GM08714 (cell line): Measurements from ENCODE around the gene STX8.

Experiments
- H3K4me3 ChIP-seq: fragments of 200-500 bp; sonication (Bioruptor generic); 2 replicates; pipeline ENCODE4 v1.5.1; 2014; ENCODE audit warnings: mild to moderate bottlenecking, low read length, inconsistent platforms
- ZNF274 ChIP-seq: IDR thresholded peaks from 2 replicates; pipeline ENCODE4 v1.6.1; 2012; ENCODE audit warnings: mild to moderate bottlenecking, low read depth, low read length

Gene STX8

DNA sequence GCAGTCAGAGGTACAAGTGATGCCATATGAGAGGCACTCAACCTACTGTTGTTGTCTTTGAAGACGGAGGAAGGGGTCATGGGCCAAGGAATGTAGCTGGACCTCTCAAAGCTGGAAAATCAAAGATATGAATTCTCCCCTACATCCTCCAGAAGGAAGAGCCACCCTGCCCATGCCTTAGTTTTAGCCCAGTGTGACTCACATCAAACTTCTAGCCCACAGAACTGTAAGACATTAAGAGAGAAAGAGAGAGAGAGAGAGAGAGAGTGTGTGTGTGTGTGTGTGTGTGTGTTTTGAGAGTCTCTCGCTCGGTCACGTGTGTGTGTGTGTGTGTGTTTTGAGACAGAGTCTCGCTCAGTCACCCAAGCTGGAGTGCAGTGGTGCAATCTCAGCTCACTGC lies 87.1 kb downstream of the STX8 start:
- TF ChIP-seq ZNF274 = no peak
- no peak overlapping the region for H3K4me3 ChIP-seq

DNA sequence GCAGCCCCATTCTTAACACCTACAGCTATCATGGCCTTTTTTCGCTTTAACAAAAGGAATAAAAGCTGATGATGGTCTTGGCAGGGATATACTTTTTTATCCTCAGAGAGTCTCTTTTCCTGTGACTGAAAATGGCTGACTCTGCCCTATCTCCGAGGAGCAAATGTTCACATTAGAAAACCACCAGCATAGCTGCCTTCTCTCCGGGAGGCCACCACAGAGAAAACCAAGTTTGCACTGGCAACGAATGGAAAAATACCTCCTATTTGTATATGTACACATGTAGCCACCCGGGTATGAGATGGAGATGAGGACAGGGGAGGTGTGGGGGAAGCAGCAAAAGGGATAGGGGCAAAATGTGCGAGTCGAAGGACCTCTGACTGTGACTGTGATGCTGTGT lies 88.2 kb downstream of the STX8 start:
- no peak overlapping the region for H3K4me3 ChIP-seq
- TF ChIP-seq ZNF274 = no peak

DNA sequence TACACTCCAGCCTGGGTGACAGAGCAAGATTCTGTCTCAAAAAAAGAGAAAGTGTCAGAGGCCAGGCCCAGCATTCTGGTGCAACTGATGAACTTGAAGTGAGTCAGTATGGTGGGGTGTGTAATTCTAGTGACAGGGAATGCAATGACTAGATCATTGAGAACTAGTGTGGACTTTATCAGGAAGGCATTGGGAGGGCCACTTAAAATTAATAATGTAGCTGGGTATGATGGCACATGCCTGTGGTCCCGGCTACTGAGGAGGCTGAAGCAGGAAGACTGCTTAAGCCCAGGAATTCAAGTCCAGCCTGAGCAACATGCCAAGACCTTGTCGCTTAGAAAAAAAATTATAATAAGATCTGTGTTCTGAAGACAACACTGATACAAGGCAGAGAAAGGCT lies 90.8 kb downstream of the STX8 start:
- TF ChIP-seq ZNF274 = no peak
- H3K4me3 ChIP-seq = no peak overlapping the region

DNA sequence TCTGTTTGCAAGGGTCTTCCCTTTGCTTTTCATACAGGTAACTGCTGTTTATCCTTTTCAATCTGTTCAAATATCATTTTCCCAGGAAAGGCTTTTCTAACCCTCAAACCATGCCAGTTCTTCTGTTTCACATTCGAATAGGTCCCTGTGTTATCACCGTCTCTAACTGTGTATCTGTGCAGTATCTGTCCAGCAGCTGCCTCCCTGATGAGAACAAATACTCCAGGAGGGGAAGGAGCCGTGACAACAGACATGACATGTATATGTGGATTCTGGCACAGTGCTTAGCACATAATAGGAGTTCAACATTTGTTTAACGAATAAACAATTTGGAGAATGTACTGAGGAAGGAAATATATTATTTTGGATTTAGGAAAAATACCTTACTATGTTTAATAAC lies 95.7 kb downstream of the STX8 start:
- TF ChIP-seq ZNF274 = no peak
- no peak overlapping the region for H3K4me3 ChIP-seq

DNA sequence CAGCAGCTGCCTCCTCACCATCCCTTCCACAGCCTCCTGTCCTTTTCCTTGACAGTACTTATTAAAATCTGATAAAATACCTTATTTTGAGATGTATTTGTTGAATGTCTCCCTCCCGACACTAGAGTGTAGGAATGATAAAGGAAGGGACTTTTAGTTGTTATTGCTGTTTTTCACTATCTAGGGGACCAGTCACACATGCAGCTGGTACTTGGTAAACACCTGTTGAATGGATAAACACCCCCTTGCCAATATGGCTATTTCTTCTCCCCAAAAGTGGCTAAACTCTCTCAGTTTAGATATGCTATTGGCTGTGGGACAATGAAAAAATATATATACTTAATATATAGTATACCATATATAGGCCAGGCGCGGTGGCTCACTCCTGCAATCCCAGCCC lies 96.7 kb downstream of the STX8 start:
- no peak for TF ChIP-seq ZNF274
- H3K4me3 ChIP-seq = no peak overlapping the region

DNA sequence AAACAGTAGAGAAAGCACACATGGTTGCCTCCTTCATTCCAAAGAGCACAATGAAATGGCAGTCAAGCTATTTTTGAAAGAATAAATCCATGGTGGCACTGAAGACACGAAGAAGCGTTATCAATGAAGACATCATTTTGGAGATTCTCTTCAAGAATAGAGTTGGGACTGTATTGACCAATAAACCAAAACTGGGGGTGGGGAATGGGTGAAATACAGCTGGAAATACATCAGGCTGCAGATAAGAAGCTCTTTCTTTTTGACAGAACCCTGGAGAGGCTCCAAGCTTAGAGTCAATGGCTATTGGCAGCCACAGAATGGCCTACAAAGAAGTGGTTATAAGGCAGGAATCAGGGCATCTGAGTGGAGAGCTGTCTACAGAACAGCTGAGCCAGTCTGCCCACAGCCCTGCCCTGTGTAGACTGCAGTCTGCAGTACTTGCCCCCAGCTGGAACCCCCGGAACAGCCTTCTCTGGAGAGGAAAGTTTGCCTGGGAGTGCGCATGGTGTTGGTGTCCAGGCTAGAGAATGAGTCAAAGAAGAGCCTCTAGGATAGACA lies 100.4 kb downstream of the STX8 start:
- H3K4me3 ChIP-seq = no peak overlapping the region
- no peak for TF ChIP-seq ZNF274

DNA sequence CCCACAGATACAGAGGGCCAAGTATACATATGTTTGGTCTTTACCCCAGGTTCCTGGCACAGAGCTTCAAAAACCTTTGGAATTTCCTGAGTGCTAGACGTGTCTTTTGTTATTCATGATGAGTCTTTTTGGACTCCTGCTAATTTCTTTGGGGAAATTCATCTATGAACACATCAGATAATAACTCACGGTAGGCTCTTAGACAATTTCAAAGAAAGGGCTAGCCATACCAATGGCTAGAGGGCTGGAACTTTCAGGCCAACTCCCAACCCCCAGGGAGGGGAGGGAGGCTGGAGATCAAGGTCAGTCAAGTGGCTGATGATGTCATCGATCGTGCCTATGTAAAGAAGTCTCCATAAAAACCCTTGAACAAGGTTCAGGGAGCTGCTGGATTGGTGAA lies 101.9 kb downstream of the STX8 start:
- TF ChIP-seq ZNF274 = no peak
- H3K4me3 ChIP-seq = no peak overlapping the region

DNA sequence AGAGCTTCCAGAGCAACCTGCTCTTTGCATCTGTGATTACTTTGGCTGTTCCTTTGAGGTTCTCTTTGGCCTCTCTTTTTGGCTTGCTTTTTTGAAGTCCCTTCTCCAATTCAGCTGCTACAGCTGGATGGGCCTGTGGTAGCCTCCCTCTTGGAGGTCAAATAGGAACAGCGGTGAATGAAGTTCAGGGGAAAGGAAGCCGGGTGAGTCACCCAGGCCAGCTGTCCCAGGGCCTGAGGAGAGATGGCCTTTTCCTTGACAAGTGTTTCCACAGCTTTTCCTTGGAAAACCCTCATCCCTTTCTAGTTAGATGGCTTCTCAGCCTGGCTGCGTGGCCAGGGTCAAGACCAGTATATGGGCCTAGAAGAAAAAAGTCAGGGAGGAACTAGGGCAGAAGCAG lies 103.1 kb downstream of the STX8 start:
- no peak overlapping the region for H3K4me3 ChIP-seq
- TF ChIP-seq ZNF274 = no peak

DNA sequence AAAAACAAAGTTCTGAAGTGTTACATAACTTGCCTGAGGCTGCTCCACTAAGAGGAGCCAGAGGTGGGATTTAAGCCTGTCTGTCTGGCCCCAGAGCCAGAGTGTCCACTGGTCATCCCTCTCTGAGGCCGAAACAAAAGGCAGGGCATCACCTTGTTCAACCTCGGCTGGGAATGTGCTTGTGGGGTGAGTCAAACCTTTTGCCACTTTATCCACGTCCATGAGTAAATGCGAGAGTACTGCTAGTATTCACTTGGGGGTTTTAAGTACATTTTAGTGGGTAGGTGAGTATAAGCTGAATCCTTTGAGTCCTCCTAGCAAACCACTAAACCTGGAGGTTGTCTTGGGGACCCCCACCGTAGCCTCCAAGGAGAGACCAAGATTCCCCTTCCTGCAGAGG lies 103.5 kb downstream of the STX8 start:
- no peak for TF ChIP-seq ZNF274
- no peak overlapping the region for H3K4me3 ChIP-seq

DNA sequence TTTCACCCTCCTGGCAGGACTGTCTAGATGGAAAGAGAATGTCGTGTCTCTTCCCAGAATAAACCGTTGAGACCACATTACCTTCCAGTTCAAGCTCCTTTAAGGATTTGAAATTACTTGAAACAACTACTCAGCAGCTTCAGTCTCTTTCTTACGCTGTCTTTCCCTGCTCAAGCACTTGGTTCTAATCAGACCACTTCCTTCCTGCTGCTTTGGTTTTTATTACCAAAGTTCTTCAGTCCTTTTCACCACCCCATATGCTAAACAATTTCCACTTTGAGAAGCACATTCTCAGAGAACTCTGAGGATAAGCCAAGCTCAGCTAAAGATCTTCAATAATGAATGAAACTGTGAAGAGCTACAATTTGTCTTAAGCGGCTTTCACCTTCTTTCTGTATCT lies 105.4 kb downstream of the STX8 start:
- TF ChIP-seq ZNF274 = no peak
- no peak overlapping the region for H3K4me3 ChIP-seq

DNA sequence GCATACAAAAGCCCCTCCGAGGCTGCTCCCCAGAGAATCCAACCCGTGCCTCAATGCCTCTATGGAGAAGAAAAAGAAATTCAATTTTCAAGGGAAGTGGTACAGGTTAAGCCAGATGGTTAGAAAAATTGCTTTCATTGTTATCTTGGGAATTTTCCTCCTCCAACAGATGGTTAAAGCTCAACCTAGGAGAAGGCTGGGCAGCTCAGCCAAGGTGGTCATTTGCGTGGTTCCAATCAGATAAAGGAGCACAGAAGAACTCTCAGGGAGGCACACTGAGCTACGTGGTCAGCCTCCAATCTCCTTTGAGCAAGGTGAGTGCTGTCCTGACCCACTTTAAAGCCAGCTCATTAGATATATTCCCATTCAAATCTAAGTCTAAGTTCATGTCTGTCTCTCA lies 106.7 kb downstream of the STX8 start:
- H3K4me3 ChIP-seq = no peak overlapping the region

DNA sequence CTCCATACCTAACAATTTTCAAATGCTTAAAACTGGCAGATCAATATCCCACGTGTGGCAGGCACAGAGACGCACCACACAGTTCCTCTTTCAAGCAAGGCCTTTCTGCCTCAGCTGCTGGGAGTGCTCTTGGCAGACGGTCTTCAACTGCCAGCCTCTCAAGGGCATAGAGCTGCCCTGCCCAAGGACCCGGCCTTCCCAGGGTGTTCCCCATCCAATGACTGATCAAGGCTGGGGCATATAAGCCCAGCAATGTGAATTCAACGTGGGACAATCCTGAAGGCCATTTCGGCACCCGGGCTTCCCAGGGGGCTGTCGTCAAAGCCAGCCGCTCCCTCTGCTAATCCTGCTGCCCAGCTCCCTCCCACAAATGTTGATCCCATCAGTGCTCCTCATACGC lies 107.1 kb downstream of the STX8 start:
- H3K4me3 ChIP-seq = no peak overlapping the region
- no peak for TF ChIP-seq ZNF274

More for the DNA sequence above, 106.7 kb downstream of the STX8 start:
- TF ChIP-seq ZNF274 = no peak

DNA sequence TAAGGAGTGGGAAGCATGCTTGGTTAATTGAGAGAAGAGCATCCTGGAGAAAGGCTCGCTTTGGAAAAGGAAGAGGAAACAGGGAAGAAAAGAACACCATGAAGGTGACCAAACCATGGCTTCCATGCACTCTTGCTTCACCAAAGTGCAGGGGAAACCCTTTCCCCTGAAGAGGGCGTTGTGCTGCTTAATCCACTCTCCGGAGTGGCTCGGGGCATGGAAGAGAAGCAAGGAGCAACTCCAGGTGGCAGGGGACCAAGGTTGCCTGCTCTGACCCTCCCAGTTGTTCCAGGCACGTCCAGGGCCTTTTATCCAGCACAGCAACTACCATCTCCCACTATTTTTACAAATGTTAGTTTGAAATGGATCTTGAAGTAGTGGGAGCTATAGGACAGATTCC lies 108.1 kb downstream of the STX8 start:
- no peak overlapping the region for H3K4me3 ChIP-seq
- TF ChIP-seq ZNF274 = no peak

DNA sequence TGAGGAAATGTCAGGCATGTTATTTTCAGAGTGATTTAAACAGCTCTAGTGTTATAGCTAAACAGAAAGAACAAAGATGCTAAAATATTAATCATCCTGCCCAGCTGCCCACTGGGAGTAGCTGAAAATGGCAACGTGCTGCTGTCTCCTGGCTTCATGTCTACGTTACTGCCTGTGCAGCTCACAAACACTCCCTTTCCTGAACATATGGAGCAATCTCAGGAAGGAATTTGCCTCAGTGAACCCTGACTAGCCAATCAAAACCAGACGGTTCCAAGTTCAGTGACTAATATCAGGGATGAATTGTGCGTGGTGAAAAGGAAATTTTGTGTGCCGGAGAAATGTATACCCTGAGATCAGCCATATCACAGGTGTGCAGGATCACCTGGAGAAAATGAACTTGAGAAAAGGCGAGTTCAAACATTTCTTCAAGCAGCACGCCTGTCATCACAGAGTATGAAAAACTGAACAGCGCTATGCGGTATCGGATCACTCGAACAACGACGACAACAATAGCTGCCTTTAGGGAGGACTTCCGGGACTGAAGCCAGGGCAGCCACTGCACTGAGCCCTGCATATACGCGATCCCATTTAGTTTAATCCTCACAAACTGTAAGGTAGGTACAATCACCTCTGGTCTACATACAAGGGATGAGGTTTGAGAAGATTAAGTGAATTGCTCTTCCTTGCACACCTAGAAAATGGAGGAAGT lies 110.3 kb downstream of the STX8 start:
- no peak overlapping the region for H3K4me3 ChIP-seq
- TF ChIP-seq ZNF274 = no peak

DNA sequence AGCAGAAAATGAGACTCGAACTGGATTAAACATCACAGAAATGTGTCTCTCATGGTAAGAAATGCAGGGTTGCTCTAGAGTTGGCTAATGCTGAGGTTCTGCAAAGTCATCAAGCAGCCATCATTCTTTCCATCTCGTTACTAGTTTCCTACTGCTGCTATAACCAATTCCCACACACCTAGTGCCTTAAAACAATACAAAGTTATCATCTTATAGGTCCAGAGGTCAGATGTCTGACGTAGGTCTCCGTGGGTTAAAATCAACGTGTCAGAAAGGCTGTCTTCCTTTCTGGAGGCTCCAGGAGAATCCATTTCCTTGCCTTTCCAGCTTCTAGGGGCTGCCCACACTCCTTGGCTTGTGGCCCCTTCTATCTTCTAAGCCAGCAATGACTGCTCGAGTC lies 118.6 kb downstream of the STX8 start:
- no peak overlapping the region for H3K4me3 ChIP-seq
- TF ChIP-seq ZNF274 = no peak

DNA sequence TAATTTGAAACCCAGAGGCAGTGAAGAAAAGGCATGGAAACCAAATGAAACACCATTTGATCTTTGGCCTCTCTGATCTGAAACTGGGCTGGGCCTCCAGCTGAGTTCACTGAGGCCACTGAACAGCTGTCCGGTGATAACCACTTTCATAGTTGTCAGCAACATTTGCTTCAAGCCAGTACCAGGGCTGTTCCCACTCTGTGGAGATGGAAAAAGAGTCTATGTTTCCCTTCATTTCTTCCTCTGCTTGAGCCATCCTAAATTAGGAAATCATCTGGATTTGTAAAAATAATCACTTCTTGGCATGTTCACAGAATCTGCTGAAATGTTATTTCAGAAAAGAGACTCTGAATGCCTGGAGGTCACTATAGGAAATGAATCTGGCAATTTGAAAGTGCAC lies 119.3 kb downstream of the STX8 start:
- no peak overlapping the region for H3K4me3 ChIP-seq

More for the DNA sequence above, 119.3 kb downstream of the STX8 start:
- no peak for TF ChIP-seq ZNF274
